ENCODE data around the gene FOSL1. TPM values are rescaled to one million over a fixed set of nuclear protein-coding genes. Genes with fewer than 3 reads are reported as not detected.

FOSL1 gene
- total and polyA plus RNA-seq, 2 experiments from 2014 or later: 14.6 to 17.1 TPM

DNA sequence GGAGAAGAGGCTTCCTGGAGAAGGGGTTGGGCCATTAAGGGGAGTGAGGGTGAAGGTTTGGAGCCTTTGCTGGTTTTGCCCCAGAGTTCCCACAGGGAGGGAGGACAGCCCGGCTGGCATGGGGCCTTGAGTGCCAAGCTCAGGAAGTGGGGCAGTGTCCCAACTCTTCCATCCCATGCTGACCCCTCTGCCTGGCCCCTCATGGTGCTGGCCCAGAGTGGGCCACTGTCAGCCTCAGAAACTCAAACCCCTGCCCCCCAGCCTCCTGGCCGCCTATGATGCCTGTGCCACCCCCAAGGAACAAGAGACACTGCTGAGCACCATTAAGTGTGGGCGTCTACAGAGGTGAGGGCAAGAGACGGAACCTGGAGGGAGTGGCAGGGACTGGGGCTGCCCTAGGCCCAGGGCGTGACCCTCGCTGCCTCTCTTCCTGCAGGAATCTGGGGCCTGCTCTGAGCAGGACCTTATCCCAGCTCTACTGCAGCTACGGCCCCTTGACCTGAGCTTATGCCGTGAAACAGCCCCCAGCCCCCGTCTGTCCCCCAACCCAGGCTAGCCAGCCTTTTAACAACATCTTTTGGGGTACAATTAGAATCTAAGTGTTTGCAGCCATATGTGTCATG is 34.5 kb downstream of the FOSL1 start:
- peaks cover 16% of the 10 kb centered on the region for H3K4me1 Mint-ChIP-seq
- H3K4me2 ChIP-seq: no peak overlapping the region
- TF ChIP-seq STAT1 (IDR thresholded peaks at IDR 0.05; ENCODE audit: unreplicated experiment) (no peak), EZH2 (IDR thresholded peaks at IDR 0.05; ENCODE audit: low read depth, unreplicated experiment) (no peak), EZH2phosphoT487 (IDR thresholded peaks at IDR 0.05; ENCODE audit: unreplicated experiment) (no peak), NANOG (IDR thresholded peaks at IDR 0.05; ENCODE audit: borderline replicate concordance) (no peak), POLR2AphosphoS5 (IDR thresholded peaks at IDR 0.05; ENCODE audit: low read depth) (no peak), ZNF114 (CRISPR knock-in tag; IDR thresholded peaks at IDR 0.05) (no peak), CREB1 (CRISPR knock-in tag; IDR thresholded peaks at IDR 0.05; ENCODE audit: low read depth) (no peak), JUNB (IDR thresholded peaks at IDR 0.05; ENCODE audit: unreplicated experiment) (no peak), ZNF331 (CRISPR knock-in tag; IDR thresholded peaks at IDR 0.05; ENCODE audit: low read depth) (no peak)
- TF ChIP-seq, protein P1, sequence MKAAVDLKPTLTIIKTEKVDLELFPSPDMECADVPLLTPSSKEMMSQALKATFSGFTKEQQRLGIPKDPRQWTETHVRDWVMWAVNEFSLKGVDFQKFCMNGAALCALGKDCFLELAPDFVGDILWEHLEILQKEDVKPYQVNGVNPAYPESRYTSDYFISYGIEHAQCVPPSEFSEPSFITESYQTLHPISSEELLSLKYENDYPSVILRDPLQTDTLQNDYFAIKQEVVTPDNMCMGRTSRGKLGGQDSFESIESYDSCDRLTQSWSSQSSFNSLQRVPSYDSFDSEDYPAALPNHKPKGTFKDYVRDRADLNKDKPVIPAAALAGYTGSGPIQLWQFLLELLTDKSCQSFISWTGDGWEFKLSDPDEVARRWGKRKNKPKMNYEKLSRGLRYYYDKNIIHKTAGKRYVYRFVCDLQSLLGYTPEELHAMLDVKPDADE (IDR thresholded peaks at IDR 0.05): no peak
- TF ChIP-seq, protein P2, sequence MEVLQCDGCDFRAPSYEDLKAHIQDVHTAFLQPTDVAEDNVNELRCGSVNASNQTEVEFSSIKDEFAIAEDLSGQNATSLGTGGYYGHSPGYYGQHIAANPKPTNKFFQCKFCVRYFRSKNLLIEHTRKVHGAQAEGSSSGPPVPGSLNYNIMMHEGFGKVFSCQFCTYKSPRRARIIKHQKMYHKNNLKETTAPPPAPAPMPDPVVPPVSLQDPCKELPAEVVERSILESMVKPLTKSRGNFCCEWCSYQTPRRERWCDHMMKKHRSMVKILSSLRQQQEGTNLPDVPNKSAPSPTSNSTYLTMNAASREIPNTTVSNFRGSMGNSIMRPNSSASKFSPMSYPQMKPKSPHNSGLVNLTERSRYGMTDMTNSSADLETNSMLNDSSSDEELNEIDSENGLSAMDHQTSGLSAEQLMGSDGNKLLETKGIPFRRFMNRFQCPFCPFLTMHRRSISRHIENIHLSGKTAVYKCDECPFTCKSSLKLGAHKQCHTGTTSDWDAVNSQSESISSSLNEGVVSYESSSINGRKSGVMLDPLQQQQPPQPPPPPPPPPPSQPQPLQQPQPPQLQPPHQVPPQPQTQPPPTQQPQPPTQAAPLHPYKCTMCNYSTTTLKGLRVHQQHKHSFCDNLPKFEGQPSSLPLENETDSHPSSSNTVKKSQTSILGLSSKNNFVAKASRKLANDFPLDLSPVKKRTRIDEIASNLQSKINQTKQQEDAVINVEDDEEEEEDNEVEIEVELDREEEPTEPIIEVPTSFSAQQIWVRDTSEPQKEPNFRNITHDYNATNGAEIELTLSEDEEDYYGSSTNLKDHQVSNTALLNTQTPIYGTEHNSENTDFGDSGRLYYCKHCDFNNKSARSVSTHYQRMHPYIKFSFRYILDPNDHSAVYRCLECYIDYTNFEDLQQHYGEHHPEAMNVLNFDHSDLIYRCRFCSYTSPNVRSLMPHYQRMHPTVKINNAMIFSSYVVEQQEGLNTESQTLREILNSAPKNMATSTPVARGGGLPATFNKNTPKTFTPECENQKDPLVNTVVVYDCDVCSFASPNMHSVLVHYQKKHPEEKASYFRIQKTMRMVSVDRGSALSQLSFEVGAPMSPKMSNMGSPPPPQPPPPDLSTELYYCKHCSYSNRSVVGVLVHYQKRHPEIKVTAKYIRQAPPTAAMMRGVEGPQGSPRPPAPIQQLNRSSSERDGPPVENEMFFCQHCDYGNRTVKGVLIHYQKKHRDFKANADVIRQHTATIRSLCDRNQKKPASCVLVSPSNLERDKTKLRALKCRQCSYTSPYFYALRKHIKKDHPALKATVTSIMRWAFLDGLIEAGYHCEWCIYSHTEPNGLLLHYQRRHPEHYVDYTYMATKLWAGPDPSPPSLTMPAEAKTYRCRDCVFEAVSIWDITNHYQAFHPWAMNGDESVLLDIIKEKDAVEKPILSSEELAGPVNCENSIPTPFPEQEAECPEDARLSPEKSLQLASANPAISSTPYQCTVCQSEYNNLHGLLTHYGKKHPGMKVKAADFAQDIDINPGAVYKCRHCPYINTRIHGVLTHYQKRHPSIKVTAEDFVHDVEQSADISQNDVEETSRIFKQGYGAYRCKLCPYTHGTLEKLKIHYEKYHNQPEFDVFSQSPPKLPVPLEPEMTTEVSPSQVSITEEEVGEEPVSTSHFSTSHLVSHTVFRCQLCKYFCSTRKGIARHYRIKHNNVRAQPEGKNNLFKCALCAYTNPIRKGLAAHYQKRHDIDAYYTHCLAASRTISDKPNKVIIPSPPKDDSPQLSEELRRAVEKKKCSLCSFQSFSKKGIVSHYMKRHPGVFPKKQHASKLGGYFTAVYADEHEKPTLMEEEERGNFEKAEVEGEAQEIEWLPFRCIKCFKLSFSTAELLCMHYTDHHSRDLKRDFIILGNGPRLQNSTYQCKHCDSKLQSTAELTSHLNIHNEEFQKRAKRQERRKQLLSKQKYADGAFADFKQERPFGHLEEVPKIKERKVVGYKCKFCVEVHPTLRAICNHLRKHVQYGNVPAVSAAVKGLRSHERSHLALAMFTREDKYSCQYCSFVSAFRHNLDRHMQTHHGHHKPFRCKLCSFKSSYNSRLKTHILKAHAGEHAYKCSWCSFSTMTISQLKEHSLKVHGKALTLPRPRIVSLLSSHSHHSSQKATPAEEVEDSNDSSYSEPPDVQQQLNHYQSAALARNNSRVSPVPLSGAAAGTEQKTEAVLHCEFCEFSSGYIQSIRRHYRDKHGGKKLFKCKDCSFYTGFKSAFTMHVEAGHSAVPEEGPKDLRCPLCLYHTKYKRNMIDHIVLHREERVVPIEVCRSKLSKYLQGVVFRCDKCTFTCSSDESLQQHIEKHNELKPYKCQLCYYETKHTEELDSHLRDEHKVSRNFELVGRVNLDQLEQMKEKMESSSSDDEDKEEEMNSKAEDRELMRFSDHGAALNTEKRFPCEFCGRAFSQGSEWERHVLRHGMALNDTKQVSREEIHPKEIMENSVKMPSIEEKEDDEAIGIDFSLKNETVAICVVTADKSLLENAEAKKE (CRISPR knock-in tag; IDR thresholded peaks at IDR 0.05): no peak
- TF ChIP-seq, protein P3, sequence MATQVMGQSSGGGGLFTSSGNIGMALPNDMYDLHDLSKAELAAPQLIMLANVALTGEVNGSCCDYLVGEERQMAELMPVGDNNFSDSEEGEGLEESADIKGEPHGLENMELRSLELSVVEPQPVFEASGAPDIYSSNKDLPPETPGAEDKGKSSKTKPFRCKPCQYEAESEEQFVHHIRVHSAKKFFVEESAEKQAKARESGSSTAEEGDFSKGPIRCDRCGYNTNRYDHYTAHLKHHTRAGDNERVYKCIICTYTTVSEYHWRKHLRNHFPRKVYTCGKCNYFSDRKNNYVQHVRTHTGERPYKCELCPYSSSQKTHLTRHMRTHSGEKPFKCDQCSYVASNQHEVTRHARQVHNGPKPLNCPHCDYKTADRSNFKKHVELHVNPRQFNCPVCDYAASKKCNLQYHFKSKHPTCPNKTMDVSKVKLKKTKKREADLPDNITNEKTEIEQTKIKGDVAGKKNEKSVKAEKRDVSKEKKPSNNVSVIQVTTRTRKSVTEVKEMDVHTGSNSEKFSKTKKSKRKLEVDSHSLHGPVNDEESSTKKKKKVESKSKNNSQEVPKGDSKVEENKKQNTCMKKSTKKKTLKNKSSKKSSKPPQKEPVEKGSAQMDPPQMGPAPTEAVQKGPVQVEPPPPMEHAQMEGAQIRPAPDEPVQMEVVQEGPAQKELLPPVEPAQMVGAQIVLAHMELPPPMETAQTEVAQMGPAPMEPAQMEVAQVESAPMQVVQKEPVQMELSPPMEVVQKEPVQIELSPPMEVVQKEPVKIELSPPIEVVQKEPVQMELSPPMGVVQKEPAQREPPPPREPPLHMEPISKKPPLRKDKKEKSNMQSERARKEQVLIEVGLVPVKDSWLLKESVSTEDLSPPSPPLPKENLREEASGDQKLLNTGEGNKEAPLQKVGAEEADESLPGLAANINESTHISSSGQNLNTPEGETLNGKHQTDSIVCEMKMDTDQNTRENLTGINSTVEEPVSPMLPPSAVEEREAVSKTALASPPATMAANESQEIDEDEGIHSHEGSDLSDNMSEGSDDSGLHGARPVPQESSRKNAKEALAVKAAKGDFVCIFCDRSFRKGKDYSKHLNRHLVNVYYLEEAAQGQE (IDR thresholded peaks at IDR 0.05; ENCODE audit: unreplicated experiment): no peak
- TF ChIP-seq, protein P4, sequence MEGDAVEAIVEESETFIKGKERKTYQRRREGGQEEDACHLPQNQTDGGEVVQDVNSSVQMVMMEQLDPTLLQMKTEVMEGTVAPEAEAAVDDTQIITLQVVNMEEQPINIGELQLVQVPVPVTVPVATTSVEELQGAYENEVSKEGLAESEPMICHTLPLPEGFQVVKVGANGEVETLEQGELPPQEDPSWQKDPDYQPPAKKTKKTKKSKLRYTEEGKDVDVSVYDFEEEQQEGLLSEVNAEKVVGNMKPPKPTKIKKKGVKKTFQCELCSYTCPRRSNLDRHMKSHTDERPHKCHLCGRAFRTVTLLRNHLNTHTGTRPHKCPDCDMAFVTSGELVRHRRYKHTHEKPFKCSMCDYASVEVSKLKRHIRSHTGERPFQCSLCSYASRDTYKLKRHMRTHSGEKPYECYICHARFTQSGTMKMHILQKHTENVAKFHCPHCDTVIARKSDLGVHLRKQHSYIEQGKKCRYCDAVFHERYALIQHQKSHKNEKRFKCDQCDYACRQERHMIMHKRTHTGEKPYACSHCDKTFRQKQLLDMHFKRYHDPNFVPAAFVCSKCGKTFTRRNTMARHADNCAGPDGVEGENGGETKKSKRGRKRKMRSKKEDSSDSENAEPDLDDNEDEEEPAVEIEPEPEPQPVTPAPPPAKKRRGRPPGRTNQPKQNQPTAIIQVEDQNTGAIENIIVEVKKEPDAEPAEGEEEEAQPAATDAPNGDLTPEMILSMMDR (conservative IDR thresholded peaks at IDR 0.05; ENCODE audit: low read depth in 2 of 2): no peak
- H3K4me3 Mint-ChIP-seq: no peak overlapping the region
- H3K27ac ChIP-seq (ENCODE audit: low read depth): no peak overlapping the region
- no peak overlapping the region for H3K27ac Mint-ChIP-seq
- H3K9me2 ChIP-seq (ENCODE audit: insufficient read depth): no peaks in the 10 kb centered on the region
- no peaks in the 10 kb centered on the region; the same call in 1 of the 3 replicates for H3K9me3 Mint-ChIP-seq
- H3K79me2 ChIP-seq (replicated peaks; ENCODE audit: insufficient read depth): peaks cover 11% of the 10 kb centered on the region
- H3K4me3 ChIP-seq: no peak overlapping the region
- H2AFZ ChIP-seq: no peak overlapping the region
- peaks cover 4% of the 10 kb centered on the region; the same call in 1 of the 2 replicates for H3K36me3 ChIP-seq (ENCODE audit: insufficient read depth)
- H3K27me3 ChIP-seq (ENCODE audit: insufficient read depth): peaks cover 13% of the 10 kb centered on the region; the same call in 1 of the 2 replicates
- ATAC-seq (no peak), DNase-seq (ENCODE audit: low spot score) (no peak)
- peaks cover 39% of the 10 kb centered on the region for H3K36me3 Mint-ChIP-seq (ENCODE audit: low read depth)
- peaks cover 6% of the 10 kb centered on the region; the same call in 1 of the 2 replicates for H4K20me1 ChIP-seq (replicated peaks; ENCODE audit: insufficient read depth)
- peaks cover 23% of the 10 kb centered on the region for H3F3A ChIP-seq (replicated peaks; ENCODE audit: low read depth)
- H3K27me3 Mint-ChIP-seq (ENCODE audit: insufficient read depth, low read depth, poor library complexity): peaks cover 33% of the 10 kb centered on the region
- peaks cover 8% of the 10 kb centered on the region; the same call in 1 of the 2 replicates for H3K4me1 ChIP-seq (ENCODE audit: insufficient read depth)

Measured in GM23338 (cell line).